Upper lobe of left lung (tissue), 6 donors: ENCODE measurements around the gene MRPS21. TPM values are rescaled to one million over a fixed set of nuclear protein-coding genes. Genes with fewer than 3 reads are reported as not detected.

Experiments used
- total RNA-seq, 6 donors: library from RNA; depleted of rRNA in 4 of 6; stranded (reverse); fragments of >200 nt in 4 of 6; gene quantifications; one replicate each; pipeline versions ENCODE4 v1.1.0 to v1.2.1, GENCODE V29; 2016 to 2021
- donor health status: DM: no; HTN: no; CAD: no; lungs with moderate emphysema.
- donor health status: DM: no; HTN: yes; CAD: no; lungs with severe emphysema.

MRPS21 gene
- total RNA-seq, 6 donors from 2014 or later = 24.9 to 51.3 (median 38.3) TPM

Other genes with a start within 250 kb of the MRPS21 start
- gene VPS45, start 226.1 kb upstream of the MRPS21 start, total RNA-seq = 10 to 100 TPM; 16.3 to 50.3 (median 30.8) TPM
- 100 to 1,000 TPM in 1 of 6 donors, 10 to 100 TPM in 5; 27.8 to 111 (median 61.9) TPM for gene PLEKHO1, start 143.9 kb upstream of the MRPS21 start, total RNA-seq
- 10 to 100 TPM in 5 of 6 donors, 1 to 10 TPM in 1; 7.7 to 38.8 (median 27.9) TPM for gene ANP32E, start 57.7 kb upstream of the MRPS21 start, total RNA-seq
- gene CA14, start 36.1 kb upstream of the MRPS21 start, total RNA-seq = 1 to 10 TPM in 1 of 6 donors, under 1 TPM in 3, not detected in 2; 0.61 to 1.0 (median 0.63) TPM
- 100 to 1,000 TPM in 3 of 6 donors, 10 to 100 TPM in 3; 71.2 to 169 (median 101) TPM for gene APH1A, start 24.8 kb upstream of the MRPS21 start, total RNA-seq
- gene C1orf54, start 21.1 kb upstream of the MRPS21 start, total RNA-seq = 10 to 100 TPM in 1 of 6 donors, 1 to 10 TPM in 3, not detected in 2; 3.3 to 13.8 (median 7.3) TPM
- 10 to 100 TPM in 1 of 6 donors, 1 to 10 TPM in 5; 2.7 to 14.7 (median 7.5) TPM for gene CIART, start 11.3 kb upstream of the MRPS21 start, total RNA-seq
- gene PRPF3, start 27.7 kb downstream of the MRPS21 start, total RNA-seq = 100 to 1,000 TPM in 1 of 6 donors, 10 to 100 TPM in 5; 34.5 to 190 (median 57.3) TPM
- 10 to 100 TPM; 14.6 to 29.8 (median 26.3) TPM for gene RPRD2, start 70.3 kb downstream of the MRPS21 start, total RNA-seq
- 10 to 100 TPM in 4 of 6 donors, 1 to 10 TPM in 2; 7.1 to 24.1 (median 14.2) TPM for gene TARS2, start 193.6 kb downstream of the MRPS21 start, total RNA-seq
- gene ECM1, start 214.2 kb downstream of the MRPS21 start, total RNA-seq = 10 to 100 TPM in 3 of 6 donors, 1 to 10 TPM in 3; 2.2 to 21.1 (median 14.4) TPM
- gene FALEC, start 221.9 kb downstream of the MRPS21 start, total RNA-seq = 1 to 10 TPM in 1 of 6 donors, not detected in 5; 4.2 TPM